ENCODE data around the gene VWF. TPM values are rescaled to one million over a fixed set of nuclear protein-coding genes. Genes with fewer than 3 reads are reported as not detected.

Gene VWF
- total and polyA plus RNA-seq, 2 experiments from 2014 or later = 0.42 to 0.56 TPM

DNA sequence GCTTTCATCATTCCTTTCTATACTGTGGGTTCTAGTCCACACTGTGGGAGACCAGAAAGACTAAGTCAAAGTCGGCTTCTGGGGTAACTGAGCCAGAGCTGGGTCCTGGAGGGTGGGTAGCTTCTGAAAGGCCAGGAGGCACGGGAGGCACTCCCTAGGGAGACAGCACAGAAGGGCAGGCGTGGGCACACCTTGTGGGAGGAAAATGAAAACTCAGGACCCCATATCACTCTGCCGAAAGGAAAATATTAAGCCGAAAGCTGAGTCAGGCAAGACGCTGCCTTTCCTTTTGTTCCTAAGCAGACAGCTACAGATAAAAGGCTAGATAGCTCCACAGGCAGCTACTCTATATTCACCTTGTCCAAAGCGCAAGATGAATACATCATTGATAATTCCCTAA is 200.1 kb downstream of the VWF start:
- H3K4me3 Mint-ChIP-seq = no peak overlapping the region
- Histone ChIP-seq H3K27me3 (ENCODE audit: insufficient read depth) (no peaks in the 10 kb centered on the region), H2AFZ (no peak overlapping the region), H3F3A (replicated peaks; ENCODE audit: low read depth) (no peaks in the 10 kb centered on the region), H3K9me2 (ENCODE audit: insufficient read depth) (peaks cover 8% of the 10 kb centered on the region; the same call in 1 of the 2 replicates), H3K36me3 (ENCODE audit: insufficient read depth) (no peaks in the 10 kb centered on the region), H3K4me1 (ENCODE audit: insufficient read depth) (no peaks in the 10 kb centered on the region), H3K4me3 (no peak overlapping the region), H3K27ac (ENCODE audit: low read depth) (no peak overlapping the region), H3K4me2 (no peak overlapping the region), H4K20me1 (replicated peaks; ENCODE audit: insufficient read depth) (no peaks in the 10 kb centered on the region), H3K79me2 (replicated peaks; ENCODE audit: insufficient read depth) (no peaks in the 10 kb centered on the region)
- TF ChIP-seq, protein P1, sequence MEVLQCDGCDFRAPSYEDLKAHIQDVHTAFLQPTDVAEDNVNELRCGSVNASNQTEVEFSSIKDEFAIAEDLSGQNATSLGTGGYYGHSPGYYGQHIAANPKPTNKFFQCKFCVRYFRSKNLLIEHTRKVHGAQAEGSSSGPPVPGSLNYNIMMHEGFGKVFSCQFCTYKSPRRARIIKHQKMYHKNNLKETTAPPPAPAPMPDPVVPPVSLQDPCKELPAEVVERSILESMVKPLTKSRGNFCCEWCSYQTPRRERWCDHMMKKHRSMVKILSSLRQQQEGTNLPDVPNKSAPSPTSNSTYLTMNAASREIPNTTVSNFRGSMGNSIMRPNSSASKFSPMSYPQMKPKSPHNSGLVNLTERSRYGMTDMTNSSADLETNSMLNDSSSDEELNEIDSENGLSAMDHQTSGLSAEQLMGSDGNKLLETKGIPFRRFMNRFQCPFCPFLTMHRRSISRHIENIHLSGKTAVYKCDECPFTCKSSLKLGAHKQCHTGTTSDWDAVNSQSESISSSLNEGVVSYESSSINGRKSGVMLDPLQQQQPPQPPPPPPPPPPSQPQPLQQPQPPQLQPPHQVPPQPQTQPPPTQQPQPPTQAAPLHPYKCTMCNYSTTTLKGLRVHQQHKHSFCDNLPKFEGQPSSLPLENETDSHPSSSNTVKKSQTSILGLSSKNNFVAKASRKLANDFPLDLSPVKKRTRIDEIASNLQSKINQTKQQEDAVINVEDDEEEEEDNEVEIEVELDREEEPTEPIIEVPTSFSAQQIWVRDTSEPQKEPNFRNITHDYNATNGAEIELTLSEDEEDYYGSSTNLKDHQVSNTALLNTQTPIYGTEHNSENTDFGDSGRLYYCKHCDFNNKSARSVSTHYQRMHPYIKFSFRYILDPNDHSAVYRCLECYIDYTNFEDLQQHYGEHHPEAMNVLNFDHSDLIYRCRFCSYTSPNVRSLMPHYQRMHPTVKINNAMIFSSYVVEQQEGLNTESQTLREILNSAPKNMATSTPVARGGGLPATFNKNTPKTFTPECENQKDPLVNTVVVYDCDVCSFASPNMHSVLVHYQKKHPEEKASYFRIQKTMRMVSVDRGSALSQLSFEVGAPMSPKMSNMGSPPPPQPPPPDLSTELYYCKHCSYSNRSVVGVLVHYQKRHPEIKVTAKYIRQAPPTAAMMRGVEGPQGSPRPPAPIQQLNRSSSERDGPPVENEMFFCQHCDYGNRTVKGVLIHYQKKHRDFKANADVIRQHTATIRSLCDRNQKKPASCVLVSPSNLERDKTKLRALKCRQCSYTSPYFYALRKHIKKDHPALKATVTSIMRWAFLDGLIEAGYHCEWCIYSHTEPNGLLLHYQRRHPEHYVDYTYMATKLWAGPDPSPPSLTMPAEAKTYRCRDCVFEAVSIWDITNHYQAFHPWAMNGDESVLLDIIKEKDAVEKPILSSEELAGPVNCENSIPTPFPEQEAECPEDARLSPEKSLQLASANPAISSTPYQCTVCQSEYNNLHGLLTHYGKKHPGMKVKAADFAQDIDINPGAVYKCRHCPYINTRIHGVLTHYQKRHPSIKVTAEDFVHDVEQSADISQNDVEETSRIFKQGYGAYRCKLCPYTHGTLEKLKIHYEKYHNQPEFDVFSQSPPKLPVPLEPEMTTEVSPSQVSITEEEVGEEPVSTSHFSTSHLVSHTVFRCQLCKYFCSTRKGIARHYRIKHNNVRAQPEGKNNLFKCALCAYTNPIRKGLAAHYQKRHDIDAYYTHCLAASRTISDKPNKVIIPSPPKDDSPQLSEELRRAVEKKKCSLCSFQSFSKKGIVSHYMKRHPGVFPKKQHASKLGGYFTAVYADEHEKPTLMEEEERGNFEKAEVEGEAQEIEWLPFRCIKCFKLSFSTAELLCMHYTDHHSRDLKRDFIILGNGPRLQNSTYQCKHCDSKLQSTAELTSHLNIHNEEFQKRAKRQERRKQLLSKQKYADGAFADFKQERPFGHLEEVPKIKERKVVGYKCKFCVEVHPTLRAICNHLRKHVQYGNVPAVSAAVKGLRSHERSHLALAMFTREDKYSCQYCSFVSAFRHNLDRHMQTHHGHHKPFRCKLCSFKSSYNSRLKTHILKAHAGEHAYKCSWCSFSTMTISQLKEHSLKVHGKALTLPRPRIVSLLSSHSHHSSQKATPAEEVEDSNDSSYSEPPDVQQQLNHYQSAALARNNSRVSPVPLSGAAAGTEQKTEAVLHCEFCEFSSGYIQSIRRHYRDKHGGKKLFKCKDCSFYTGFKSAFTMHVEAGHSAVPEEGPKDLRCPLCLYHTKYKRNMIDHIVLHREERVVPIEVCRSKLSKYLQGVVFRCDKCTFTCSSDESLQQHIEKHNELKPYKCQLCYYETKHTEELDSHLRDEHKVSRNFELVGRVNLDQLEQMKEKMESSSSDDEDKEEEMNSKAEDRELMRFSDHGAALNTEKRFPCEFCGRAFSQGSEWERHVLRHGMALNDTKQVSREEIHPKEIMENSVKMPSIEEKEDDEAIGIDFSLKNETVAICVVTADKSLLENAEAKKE (CRISPR knock-in tag; IDR thresholded peaks at IDR 0.05) = no peak
- TF ChIP-seq POLR2AphosphoS5 (IDR thresholded peaks at IDR 0.05; ENCODE audit: low read depth) (no peak), ZNF331 (CRISPR knock-in tag; IDR thresholded peaks at IDR 0.05; ENCODE audit: low read depth) (no peak), CREB1 (CRISPR knock-in tag; IDR thresholded peaks at IDR 0.05; ENCODE audit: low read depth) (no peak), EZH2phosphoT487 (IDR thresholded peaks at IDR 0.05; ENCODE audit: unreplicated experiment) (no peak), STAT1 (IDR thresholded peaks at IDR 0.05; ENCODE audit: unreplicated experiment) (no peak)
- TF ChIP-seq, protein P2, sequence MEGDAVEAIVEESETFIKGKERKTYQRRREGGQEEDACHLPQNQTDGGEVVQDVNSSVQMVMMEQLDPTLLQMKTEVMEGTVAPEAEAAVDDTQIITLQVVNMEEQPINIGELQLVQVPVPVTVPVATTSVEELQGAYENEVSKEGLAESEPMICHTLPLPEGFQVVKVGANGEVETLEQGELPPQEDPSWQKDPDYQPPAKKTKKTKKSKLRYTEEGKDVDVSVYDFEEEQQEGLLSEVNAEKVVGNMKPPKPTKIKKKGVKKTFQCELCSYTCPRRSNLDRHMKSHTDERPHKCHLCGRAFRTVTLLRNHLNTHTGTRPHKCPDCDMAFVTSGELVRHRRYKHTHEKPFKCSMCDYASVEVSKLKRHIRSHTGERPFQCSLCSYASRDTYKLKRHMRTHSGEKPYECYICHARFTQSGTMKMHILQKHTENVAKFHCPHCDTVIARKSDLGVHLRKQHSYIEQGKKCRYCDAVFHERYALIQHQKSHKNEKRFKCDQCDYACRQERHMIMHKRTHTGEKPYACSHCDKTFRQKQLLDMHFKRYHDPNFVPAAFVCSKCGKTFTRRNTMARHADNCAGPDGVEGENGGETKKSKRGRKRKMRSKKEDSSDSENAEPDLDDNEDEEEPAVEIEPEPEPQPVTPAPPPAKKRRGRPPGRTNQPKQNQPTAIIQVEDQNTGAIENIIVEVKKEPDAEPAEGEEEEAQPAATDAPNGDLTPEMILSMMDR (conservative IDR thresholded peaks at IDR 0.05; ENCODE audit: low read depth in 2 of 2) = no peak
- DNase-seq (ENCODE audit: low spot score) (no peak), ATAC-seq (no peak)
- H3K4me1 Mint-ChIP-seq = peaks cover 8% of the 10 kb centered on the region
- H3K27ac Mint-ChIP-seq = no peak overlapping the region
- H3K27me3 Mint-ChIP-seq (ENCODE audit: insufficient read depth, low read depth, poor library complexity) = peaks cover 6% of the 10 kb centered on the region
- H3K36me3 Mint-ChIP-seq (ENCODE audit: low read depth) = peaks cover 7% of the 10 kb centered on the region; the same call in 2 of the 3 replicates
- H3K9me3 Mint-ChIP-seq = no peaks in the 10 kb centered on the region
